Subcutaneous abdominal adipose tissue (tissue), 5 donors: ENCODE results near the gene TPO.
"Not testable (repeated sequence)": the region's sequence is repeated elsewhere in the genome, so short reads cannot be mapped to it uniquely, and the experiment has no call there.

Source experiments
- H3K27ac ChIP-seq: one replicate; pipeline ENCODE4 v1.7.0; 2013; ENCODE audit warnings: low read depth, mild to moderate bottlenecking, inconsistent platforms, low read length, moderate library complexity
- H3K27me3 ChIP-seq, 5 donors: one replicate each; pipeline ENCODE4 v1.7.0; 2013; ENCODE audit warnings: low read length in 5 of 5, inconsistent platforms in 1 of 5; ENCODE audit not compliant: control insufficient read depth in 5 of 5, insufficient read depth in 4 of 5
- H3K36me3 ChIP-seq, 5 donors: one replicate each; pipeline ENCODE4 v1.7.0; 2013; ENCODE audit warnings: low read length in 5 of 5; ENCODE audit not compliant: control insufficient read depth in 5 of 5, insufficient read depth in 5 of 5
- H3K4me1 ChIP-seq, 5 donors: one replicate each; pipeline ENCODE4 v1.7.0; 2013; ENCODE audit warnings: low read length in 5 of 5, mild to moderate bottlenecking in 3 of 5, moderate library complexity in 1 of 5; ENCODE audit not compliant: control insufficient read depth in 5 of 5, insufficient read depth in 5 of 5
- H3K4me3 ChIP-seq, 5 donors: one replicate each; pipeline ENCODE4 v1.7.0; 2013; ENCODE audit warnings: low read length in 5 of 5, low read depth in 1 of 5
- H3K9ac ChIP-seq, 5 donors: one replicate each; pipeline ENCODE4 v1.7.0; 2013; ENCODE audit warnings: low read length in 5 of 5, mild to moderate bottlenecking in 4 of 5, moderate library complexity in 3 of 5
- H3K9me3 ChIP-seq, 5 donors: one replicate each; pipeline ENCODE4 v1.7.0; 2013; ENCODE audit warnings: low read length in 5 of 5; ENCODE audit not compliant: control insufficient read depth in 5 of 5
- donor health status: healthy.
- donor health status: healthy.
- donor health status: healthy.
- donor health status: healthy.
- donor health status: healthy.

The TPO gene

GRCh38 chr2:1378456-1379150 is 34.7 kb upstream of the TPO start:
- Histone ChIP-seq H3K4me1 (peaks cover 0 to 7% (median 0%) of the 10 kb centered on the region in 5 donors), H3K27me3 (peaks cover 0 to 11% (median 6%) of the 10 kb centered on the region in 5 donors), H3K27ac (no peak overlapping the region), H3K9me3 (no peaks in the 10 kb centered on the region), H3K36me3 (no peaks in the 10 kb centered on the region), H3K9ac (no peak overlapping the region), H3K4me3 (no peak overlapping the region)

- Histone ChIP-seq H3K9me3 (no peaks in the 10 kb centered on the region), H3K9ac (no peak overlapping the region), H3K36me3 (no peaks in the 10 kb centered on the region), H3K4me3 (no peak overlapping the region), H3K27ac (no peak overlapping the region), H3K4me1 (no peaks in the 10 kb centered on the region), H3K27me3 (peaks cover 0 to 8% (median 6%) of the 10 kb centered on the region in 5 donors)
Observed at GRCh38 chr2:1381644-1382043, 31.6 kb upstream of the TPO start.

- H3K4me3 ChIP-seq, H3K36me3 ChIP-seq, H3K9ac ChIP-seq, H3K27ac ChIP-seq, H3K4me1 ChIP-seq, H3K27me3 ChIP-seq, H3K9me3 ChIP-seq: not testable (repeated sequence)
Observed at GRCh38 chr2:1387954-1388725, 25.1 kb upstream of the TPO start.

GRCh38 chr2:1390118-1390517 is 23.1 kb upstream of the TPO start:
- H3K36me3 ChIP-seq, H3K4me1 ChIP-seq, H3K4me3 ChIP-seq, H3K27me3 ChIP-seq, H3K9ac ChIP-seq, H3K27ac ChIP-seq, H3K9me3 ChIP-seq: not testable (repeated sequence)

- H3K4me1 ChIP-seq: peaks cover 0 to 5% (median 0%) of the 10 kb centered on the region in 5 donors
- H3K9me3 ChIP-seq: no peaks in the 10 kb centered on the region
- H3K27me3 ChIP-seq: peaks cover 4 to 7% (median 5%) of the 10 kb centered on the region in 5 donors
- no peaks in the 10 kb centered on the region for H3K36me3 ChIP-seq
- H3K9ac ChIP-seq: no peak overlapping the region
- no peak overlapping the region for H3K4me3 ChIP-seq
- no peak overlapping the region for H3K27ac ChIP-seq
Observed at GRCh38 chr2:1393321-1393720, 19.9 kb upstream of the TPO start.

- no peak overlapping the region for H3K4me3 ChIP-seq
- peaks cover 4 to 10% (median 7%) of the 10 kb centered on the region in 5 donors for H3K27me3 ChIP-seq
- H3K4me1 ChIP-seq: peaks cover 0 to 7% (median 0%) of the 10 kb centered on the region in 5 donors
- H3K9me3 ChIP-seq: no peaks in the 10 kb centered on the region
- H3K36me3 ChIP-seq: no peaks in the 10 kb centered on the region
- H3K9ac ChIP-seq: no peak overlapping the region
- no peak overlapping the region for H3K27ac ChIP-seq
Observed at GRCh38 chr2:1394709-1395408, 18.4 kb upstream of the TPO start.

GRCh38 chr2:1397350-1397749 is 15.9 kb upstream of the TPO start:
- Histone ChIP-seq H3K36me3 (no peaks in the 10 kb centered on the region), H3K9me3 (no peaks in the 10 kb centered on the region), H3K4me3 (no peak overlapping the region), H3K27me3 (peaks cover 4 to 10% (median 7%) of the 10 kb centered on the region in 5 donors), H3K27ac (no peak overlapping the region), H3K4me1 (peaks cover 0 to 7% (median 0%) of the 10 kb centered on the region in 5 donors), H3K9ac (no peak overlapping the region)

GRCh38 chr2:1398191-1398590 is 15.1 kb upstream of the TPO start:
- Histone ChIP-seq H3K27me3 (peaks cover 4 to 10% (median 7%) of the 10 kb centered on the region in 5 donors), H3K9me3 (no peaks in the 10 kb centered on the region), H3K27ac (no peak overlapping the region), H3K4me1 (peaks cover 0 to 7% (median 0%) of the 10 kb centered on the region in 5 donors), H3K36me3 (no peaks in the 10 kb centered on the region), H3K9ac (no peak overlapping the region), H3K4me3 (no peak overlapping the region)

- H3K36me3 ChIP-seq: no peaks in the 10 kb centered on the region
- H3K27ac ChIP-seq: no peak overlapping the region
- H3K27me3 ChIP-seq: peaks cover 0 to 12% (median 5%) of the 10 kb centered on the region in 5 donors
- peaks cover 0 to 7% (median 0%) of the 10 kb centered on the region in 5 donors for H3K4me1 ChIP-seq
- no peak overlapping the region for H3K9ac ChIP-seq
- H3K9me3 ChIP-seq: no peaks in the 10 kb centered on the region
- no peak overlapping the region for H3K4me3 ChIP-seq
Observed at GRCh38 chr2:1400943-1401735, 12.1 kb upstream of the TPO start.
